GM12878 (cell line): Measurements from ENCODE around the gene ATXN1.

Source experiments
- CREB1 ChIP-seq: IDR thresholded peaks from 2 replicates; pipeline ENCODE4 v1.6.1; 2012; ENCODE audit warnings: low read depth, mild to moderate bottlenecking, inconsistent platforms
- IRF4 ChIP-seq: IDR thresholded peaks from 2 replicates; pipeline ENCODE4 v1.6.1; 2011; ENCODE audit warnings: low read depth, low read length
- NFYB ChIP-seq: IDR thresholded peaks from 2 replicates; pipeline ENCODE4 v1.6.1; 2011; ENCODE audit warnings: low read depth, mild to moderate bottlenecking, low read length, improper control_type of control experiment, moderate library complexity; ENCODE audit not compliant: insufficient read depth
- NRF1 ChIP-seq: conservative IDR thresholded peaks from 2 replicates; pipeline ENCODE4 v1.6.1; 2011; ENCODE audit warnings: mild to moderate bottlenecking, low read depth, low read length, improper control_type of control experiment
- POLR2A ChIP-seq: IDR thresholded peaks from 2 replicates; pipeline ENCODE4 v1.6.1; 2011; ENCODE audit warnings: low read depth, mild to moderate bottlenecking, low read length
- SPI1 ChIP-seq: IDR thresholded peaks from 2 replicates; pipeline ENCODE4 v1.6.1; 2011; ENCODE audit warnings: low read depth, mild to moderate bottlenecking, low read length, moderate library complexity, borderline replicate concordance; ENCODE audit not compliant: insufficient read depth
- SUPT20H ChIP-seq: IDR thresholded peaks from 2 replicates; pipeline ENCODE4 v1.6.1; 2011; ENCODE audit warnings: low read depth, mild to moderate bottlenecking, low read length, moderate library complexity, borderline replicate concordance; ENCODE audit not compliant: control insufficient read depth
- TF ChIP-seq, protein P1 (sequence below), 3 experiments: IDR thresholded peaks in 2 of 3; conservative IDR thresholded peaks in 1 of 3; 2 replicates each; pipeline ENCODE4 v1.5.1; 2011; ENCODE audit warnings: low read depth in 3 of 3, low read length in 3 of 3, mild to moderate bottlenecking in 3 of 3, control low read depth in 2 of 3, moderate library complexity in 2 of 3, inconsistent platforms in 1 of 3, mixed read lengths in 1 of 3; ENCODE audit not compliant: control insufficient read depth in 2 of 3, insufficient read depth in 1 of 3; ENCODE audit errors: extremely low read depth in 1 of 3
- TF ChIP-seq, protein P2 (sequence below): fragments of 450-650 bp; IDR thresholded peaks from 2 replicates; pipeline ENCODE4 v1.6.1; 2017; ENCODE audit warnings: low read depth, mild to moderate bottlenecking, moderate library complexity
- TF ChIP-seq, protein P3 (sequence below): fragments of 450-650 bp; IDR thresholded peaks from 2 replicates; pipeline ENCODE4 v1.6.1; 2017; ENCODE audit warnings: antibody characterized with exemption, mild to moderate bottlenecking, moderate library complexity

DNA sequence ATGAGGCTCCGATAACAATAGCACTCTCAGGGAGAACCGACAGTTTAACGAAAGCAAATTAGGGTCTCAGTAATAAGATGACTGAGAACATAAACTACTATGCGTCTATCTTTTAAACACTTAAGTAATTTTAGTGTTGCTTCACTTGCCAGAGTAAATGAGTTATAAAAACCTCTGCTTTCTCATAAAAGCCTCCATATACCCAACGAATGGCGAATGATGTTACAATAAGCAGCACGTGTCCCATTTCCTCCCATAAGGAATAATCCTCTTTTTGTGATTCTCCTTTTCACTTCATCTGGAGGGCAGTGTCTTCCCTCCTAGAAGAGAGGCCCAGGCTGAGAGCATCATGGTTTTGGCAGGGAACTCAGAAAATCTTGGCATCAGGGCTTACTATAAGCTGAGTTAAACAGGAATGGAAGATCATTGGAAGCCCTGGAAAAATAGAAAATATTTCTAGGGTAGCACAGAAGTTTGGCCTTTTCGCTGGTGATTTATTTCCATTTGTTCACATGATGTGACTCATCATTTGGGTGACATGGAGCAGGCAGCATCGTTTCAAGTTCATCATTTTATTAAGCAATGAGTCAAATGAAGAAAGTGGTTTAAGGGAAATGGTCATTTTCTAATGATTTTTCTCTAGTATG, 255.4 kb downstream of the ATXN1 start:
- no peak for TF ChIP-seq POLR2A
- TF ChIP-seq, protein P1, sequence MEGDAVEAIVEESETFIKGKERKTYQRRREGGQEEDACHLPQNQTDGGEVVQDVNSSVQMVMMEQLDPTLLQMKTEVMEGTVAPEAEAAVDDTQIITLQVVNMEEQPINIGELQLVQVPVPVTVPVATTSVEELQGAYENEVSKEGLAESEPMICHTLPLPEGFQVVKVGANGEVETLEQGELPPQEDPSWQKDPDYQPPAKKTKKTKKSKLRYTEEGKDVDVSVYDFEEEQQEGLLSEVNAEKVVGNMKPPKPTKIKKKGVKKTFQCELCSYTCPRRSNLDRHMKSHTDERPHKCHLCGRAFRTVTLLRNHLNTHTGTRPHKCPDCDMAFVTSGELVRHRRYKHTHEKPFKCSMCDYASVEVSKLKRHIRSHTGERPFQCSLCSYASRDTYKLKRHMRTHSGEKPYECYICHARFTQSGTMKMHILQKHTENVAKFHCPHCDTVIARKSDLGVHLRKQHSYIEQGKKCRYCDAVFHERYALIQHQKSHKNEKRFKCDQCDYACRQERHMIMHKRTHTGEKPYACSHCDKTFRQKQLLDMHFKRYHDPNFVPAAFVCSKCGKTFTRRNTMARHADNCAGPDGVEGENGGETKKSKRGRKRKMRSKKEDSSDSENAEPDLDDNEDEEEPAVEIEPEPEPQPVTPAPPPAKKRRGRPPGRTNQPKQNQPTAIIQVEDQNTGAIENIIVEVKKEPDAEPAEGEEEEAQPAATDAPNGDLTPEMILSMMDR (IDR thresholded peaks at IDR 0.05 in 2 of 3, conservative IDR thresholded peaks at IDR 0.05 in 1 of 3; ENCODE audit: control insufficient read depth in 2 of 3, extremely low read depth in 1 of 3, insufficient read depth in 1 of 3, low read depth in 3 of 3, low read length in 3 of 3) = no peak
- TF ChIP-seq SPI1 = peak; percentile 9; the same call in 1 of the 2 replicates
- TF ChIP-seq IRF4 = peak; percentile 48; the same call in 1 of the 2 replicates
- TF ChIP-seq SUPT20H = no peak
- TF ChIP-seq NFYB = no peak
- no peak for TF ChIP-seq NRF1
- no peak for TF ChIP-seq CREB1
- TF ChIP-seq, protein P2, sequence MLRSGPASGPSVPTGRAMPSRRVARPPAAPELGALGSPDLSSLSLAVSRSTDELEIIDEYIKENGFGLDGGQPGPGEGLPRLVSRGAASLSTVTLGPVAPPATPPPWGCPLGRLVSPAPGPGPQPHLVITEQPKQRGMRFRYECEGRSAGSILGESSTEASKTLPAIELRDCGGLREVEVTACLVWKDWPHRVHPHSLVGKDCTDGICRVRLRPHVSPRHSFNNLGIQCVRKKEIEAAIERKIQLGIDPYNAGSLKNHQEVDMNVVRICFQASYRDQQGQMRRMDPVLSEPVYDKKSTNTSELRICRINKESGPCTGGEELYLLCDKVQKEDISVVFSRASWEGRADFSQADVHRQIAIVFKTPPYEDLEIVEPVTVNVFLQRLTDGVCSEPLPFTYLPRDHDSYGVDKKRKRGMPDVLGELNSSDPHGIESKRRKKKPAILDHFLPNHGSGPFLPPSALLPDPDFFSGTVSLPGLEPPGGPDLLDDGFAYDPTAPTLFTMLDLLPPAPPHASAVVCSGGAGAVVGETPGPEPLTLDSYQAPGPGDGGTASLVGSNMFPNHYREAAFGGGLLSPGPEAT = no peak
- TF ChIP-seq, protein P3, sequence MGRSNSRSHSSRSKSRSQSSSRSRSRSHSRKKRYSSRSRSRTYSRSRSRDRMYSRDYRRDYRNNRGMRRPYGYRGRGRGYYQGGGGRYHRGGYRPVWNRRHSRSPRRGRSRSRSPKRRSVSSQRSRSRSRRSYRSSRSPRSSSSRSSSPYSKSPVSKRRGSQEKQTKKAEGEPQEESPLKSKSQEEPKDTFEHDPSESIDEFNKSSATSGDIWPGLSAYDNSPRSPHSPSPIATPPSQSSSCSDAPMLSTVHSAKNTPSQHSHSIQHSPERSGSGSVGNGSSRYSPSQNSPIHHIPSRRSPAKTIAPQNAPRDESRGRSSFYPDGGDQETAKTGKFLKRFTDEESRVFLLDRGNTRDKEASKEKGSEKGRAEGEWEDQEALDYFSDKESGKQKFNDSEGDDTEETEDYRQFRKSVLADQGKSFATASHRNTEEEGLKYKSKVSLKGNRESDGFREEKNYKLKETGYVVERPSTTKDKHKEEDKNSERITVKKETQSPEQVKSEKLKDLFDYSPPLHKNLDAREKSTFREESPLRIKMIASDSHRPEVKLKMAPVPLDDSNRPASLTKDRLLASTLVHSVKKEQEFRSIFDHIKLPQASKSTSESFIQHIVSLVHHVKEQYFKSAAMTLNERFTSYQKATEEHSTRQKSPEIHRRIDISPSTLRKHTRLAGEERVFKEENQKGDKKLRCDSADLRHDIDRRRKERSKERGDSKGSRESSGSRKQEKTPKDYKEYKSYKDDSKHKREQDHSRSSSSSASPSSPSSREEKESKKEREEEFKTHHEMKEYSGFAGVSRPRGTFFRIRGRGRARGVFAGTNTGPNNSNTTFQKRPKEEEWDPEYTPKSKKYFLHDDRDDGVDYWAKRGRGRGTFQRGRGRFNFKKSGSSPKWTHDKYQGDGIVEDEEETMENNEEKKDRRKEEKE = no peak
